Measurements from ENCODE around the gene TSPAN13. TPM values are rescaled to one million over a fixed set of nuclear protein-coding genes. Genes with fewer than 3 reads are reported as not detected.

TSPAN13 gene
- total RNA-seq, 4 donors from 2014 or later: 8.8 to 16.3 (median 10.0) TPM

DNA sequence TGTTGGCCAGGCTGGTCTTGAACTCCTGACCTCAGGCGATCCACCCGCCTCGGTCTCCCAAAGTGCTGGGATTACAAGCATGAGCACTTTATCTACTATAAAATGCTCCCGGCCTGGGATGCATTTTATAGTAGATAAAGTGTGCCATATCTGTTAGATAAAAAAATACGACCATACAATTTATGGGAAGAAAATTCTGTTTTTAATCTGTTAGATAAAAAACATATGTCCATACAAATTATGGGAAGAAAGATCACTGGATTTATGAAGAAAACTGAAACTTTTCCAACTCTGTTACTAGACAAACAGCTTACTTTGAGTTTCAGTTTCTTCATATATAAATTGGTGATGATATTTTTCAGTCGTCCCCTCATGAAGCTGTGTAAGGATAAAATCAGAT is 4.5 kb downstream of the TSPAN13 start:
- TF ChIP-seq, protein P1, sequence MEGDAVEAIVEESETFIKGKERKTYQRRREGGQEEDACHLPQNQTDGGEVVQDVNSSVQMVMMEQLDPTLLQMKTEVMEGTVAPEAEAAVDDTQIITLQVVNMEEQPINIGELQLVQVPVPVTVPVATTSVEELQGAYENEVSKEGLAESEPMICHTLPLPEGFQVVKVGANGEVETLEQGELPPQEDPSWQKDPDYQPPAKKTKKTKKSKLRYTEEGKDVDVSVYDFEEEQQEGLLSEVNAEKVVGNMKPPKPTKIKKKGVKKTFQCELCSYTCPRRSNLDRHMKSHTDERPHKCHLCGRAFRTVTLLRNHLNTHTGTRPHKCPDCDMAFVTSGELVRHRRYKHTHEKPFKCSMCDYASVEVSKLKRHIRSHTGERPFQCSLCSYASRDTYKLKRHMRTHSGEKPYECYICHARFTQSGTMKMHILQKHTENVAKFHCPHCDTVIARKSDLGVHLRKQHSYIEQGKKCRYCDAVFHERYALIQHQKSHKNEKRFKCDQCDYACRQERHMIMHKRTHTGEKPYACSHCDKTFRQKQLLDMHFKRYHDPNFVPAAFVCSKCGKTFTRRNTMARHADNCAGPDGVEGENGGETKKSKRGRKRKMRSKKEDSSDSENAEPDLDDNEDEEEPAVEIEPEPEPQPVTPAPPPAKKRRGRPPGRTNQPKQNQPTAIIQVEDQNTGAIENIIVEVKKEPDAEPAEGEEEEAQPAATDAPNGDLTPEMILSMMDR (IDR thresholded peaks at IDR 0.05): no peak
- TF ChIP-seq POLR2A (IDR thresholded peaks at IDR 0.05): no peak
- 81 to 94% methylated on average over 6 of the region's 6 CpGs for WGBS, 2 donors
- no peak overlapping the region for H3K4me3 ChIP-seq (ENCODE audit: low read depth, poor library complexity, severe bottlenecking)
- intact Hi-C loops (cut with DNase I; ENCODE audit: low total_unique reads): no loop called here
- no peak for DNase-seq (ENCODE audit: low spot score in 2 of 2)

DNA sequence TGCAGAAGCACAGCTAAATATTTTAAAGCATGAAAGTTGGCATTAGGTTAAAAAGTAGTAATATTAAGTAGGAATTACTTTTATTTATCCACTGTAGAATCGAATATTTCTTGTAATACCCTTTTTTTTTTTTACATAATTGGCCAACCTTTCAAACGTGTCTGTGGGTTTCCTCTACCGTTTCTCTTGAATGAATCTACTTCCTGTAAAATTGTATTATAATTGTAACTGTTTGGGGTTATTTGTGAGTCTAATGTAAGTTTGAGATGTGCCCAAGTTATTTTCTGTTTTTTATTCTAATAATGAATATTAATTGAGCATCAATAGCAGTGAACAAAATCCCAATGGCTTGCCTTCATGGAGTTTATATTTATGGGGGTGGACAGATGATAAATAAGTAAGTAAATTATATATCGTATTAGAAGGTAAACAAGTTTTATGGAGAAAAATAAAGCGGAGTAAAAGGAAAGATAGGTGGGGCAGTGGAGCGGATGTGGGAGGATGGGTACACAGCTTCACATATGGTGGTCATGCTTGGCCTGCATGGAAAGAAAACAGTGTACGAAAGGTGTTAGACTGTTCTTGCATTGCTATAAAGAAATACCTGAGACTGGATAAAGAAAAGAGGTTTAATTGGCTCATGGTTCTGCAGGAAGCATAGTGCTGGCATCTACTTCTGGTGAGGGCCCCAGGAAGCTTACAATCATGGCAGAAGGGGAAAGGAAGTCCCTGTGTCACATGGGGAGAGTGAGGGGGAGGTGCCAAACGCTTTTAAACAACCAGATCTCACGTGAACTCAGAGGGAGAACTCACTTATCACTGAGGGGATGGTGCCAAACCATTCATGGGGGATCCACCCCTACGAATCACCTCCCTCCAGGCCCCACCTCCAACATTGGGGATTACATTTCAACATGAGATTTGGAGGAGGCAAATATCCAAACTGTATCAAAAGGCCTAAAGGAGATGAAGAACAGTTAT is 5.4 kb downstream of the TSPAN13 start:
- TF ChIP-seq, protein P1 (IDR thresholded peaks at IDR 0.05): no peak
- no peak for TF ChIP-seq POLR2A (IDR thresholded peaks at IDR 0.05)
- DNase-seq (ENCODE audit: low spot score in 2 of 2): no peak
- intact Hi-C loops (cut with DNase I; ENCODE audit: low total_unique reads): no loop called here
- 85 to 86% methylated on average over 10 of the region's 10 CpGs for WGBS, 2 donors
- H3K4me3 ChIP-seq (ENCODE audit: low read depth, poor library complexity, severe bottlenecking): no peak overlapping the region

DNA sequence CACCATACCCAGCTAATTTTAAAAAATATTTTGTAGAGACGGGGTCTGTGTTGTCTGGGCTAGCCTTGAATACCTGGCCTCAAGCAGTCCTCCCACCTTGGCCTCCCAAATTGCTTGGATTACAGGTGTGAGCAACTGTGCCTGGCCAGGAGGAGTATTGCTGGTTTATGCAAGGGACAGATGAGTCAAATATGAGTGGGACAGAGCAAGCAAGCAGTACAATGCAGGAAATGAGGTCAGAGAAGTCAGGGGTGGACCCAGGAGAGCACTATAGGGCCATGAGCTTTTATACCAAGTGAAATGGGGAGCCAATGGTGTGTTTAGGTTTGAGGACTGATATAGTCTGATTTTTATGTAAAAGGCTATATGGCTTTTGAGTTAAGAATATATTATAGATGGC is 6.3 kb downstream of the TSPAN13 start:
- WGBS, 2 donors: 91 to 94% methylated on average over 1 of the region's 1 CpG
- intact Hi-C loops (cut with DNase I; ENCODE audit: low total_unique reads): no loop called here
- TF ChIP-seq, protein P1 (IDR thresholded peaks at IDR 0.05): no peak
- no peak for TF ChIP-seq POLR2A (IDR thresholded peaks at IDR 0.05)

DNA sequence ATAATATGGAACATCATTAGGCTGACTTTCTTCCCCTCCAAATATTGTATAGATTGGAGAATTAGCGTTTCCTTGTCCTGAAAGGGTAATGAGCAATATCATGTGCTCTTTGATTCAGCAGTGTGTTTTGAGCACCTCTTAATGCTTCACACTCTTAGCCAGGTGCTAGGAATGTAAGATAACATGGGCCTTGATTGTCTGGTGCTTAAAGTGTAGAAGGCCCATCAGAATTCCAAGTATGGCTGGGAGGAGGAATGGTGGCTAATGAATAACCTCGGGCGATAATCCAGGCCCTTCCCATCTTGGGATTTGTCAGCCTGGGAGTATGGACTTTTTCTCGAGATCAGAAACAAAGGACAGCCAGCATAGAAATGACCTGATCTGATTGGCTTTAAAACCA is 8.6 kb downstream of the TSPAN13 start:
- no peak overlapping the region for H3K4me3 ChIP-seq (ENCODE audit: low read depth, poor library complexity, severe bottlenecking)
- WGBS, 2 donors: 91 to 92% methylated on average over 4 of the region's 4 CpGs
- TF ChIP-seq, protein P1 (IDR thresholded peaks at IDR 0.05): no peak
- TF ChIP-seq POLR2A (IDR thresholded peaks at IDR 0.05): no peak
- intact Hi-C loops (cut with DNase I; ENCODE audit: low total_unique reads): no loop called here
- DNase-seq (ENCODE audit: low spot score in 2 of 2): no peak

More for the DNA sequence above, 6.3 kb downstream of the TSPAN13 start:
- no peak overlapping the region for H3K4me3 ChIP-seq (ENCODE audit: low read depth, poor library complexity, severe bottlenecking)
- no peak for DNase-seq (ENCODE audit: low spot score in 2 of 2)

DNA sequence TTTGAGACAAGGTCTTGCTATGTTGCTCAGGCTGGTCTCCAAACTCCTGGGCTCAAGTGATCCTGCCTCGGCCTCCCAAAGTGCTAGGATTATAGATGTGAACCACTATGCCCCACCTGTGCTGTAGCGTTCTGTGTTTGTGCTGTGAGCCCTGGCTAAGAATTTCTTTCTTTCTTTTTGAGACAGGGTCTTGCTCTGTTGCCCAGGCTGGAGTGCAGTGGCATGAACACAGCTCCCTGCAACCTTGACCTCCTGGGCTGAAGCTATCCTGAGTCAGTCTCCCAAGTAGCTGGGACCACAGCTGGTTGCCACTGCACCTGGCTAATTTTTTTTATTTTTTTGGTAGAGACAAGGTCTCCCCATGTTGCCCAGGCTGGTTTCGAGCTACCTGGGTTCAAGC is 11.4 kb downstream of the TSPAN13 start:
- 83 to 91% methylated on average over 3 of the region's 3 CpGs for WGBS, 2 donors
- no peak overlapping the region for H3K4me3 ChIP-seq (ENCODE audit: low read depth, poor library complexity, severe bottlenecking)
- intact Hi-C loops (cut with DNase I; ENCODE audit: low total_unique reads): no loop called here

More for the DNA sequence above, 11.4 kb downstream of the TSPAN13 start:
- no peak for DNase-seq (ENCODE audit: low spot score in 2 of 2)
- no peak for TF ChIP-seq POLR2A (IDR thresholded peaks at IDR 0.05)
- TF ChIP-seq, protein P1 (IDR thresholded peaks at IDR 0.05): no peak
